GM12878 (cell line): ENCODE results near the gene LST1. TPM values are rescaled to one million over a fixed set of nuclear protein-coding genes. Genes with fewer than 3 reads are reported as not detected.

Experiments
- CBX5 ChIP-seq: sonication (generic); IDR thresholded peaks from 2 replicates; pipeline ENCODE4 v1.6.1; 2016; ENCODE audit warnings: low read depth, moderate library complexity, mild to moderate bottlenecking, inconsistent platforms
- CHD1 ChIP-seq: IDR thresholded peaks from 2 replicates; pipeline ENCODE4 v1.6.1; 2012; ENCODE audit warnings: low read depth, low read length, improper control_type of control experiment
- CREM ChIP-seq: IDR thresholded peaks from 2 replicates; pipeline ENCODE4 v1.6.1; 2014; ENCODE audit warnings: antibody characterized with exemption, low read depth
- CTCF ChIP-seq, 3 experiments: IDR thresholded peaks in 2 of 3; conservative IDR thresholded peaks in 1 of 3; 2 replicates each; pipeline ENCODE4 v1.5.1; 2011; ENCODE audit warnings: low read depth in 3 of 3, low read length in 3 of 3, mild to moderate bottlenecking in 3 of 3, control low read depth in 2 of 3, moderate library complexity in 2 of 3, inconsistent platforms in 1 of 3, mixed read lengths in 1 of 3; ENCODE audit not compliant: control insufficient read depth in 2 of 3, insufficient read depth in 1 of 3; ENCODE audit errors: extremely low read depth in 1 of 3
- DPF2 ChIP-seq: fragments of 450-650 bp; IDR thresholded peaks from 2 replicates; pipeline ENCODE4 v1.6.1; 2017; ENCODE audit warnings: mild to moderate bottlenecking
- EP300 ChIP-seq, 2 experiments: fragments of 150-350 bp in 1 of 2; IDR thresholded peaks; 2 replicates each; pipeline ENCODE4 v1.6.1; 2011 to 2012; ENCODE audit warnings: low read depth in 2 of 2, low read length in 2 of 2, borderline replicate concordance in 1 of 2, improper control_type of control experiment in 1 of 2, inconsistent platforms in 1 of 2; ENCODE audit not compliant: control insufficient read depth in 1 of 2
- ETV6 ChIP-seq, 2 experiments: fragments of 450-650 bp in 1 of 2; IDR thresholded peaks in 1 of 2; conservative IDR thresholded peaks in 1 of 2; 2 replicates each; pipeline ENCODE4 v1.6.1; 2014; ENCODE audit warnings: antibody characterized with exemption in 1 of 2, borderline replicate concordance in 1 of 2, low read depth in 1 of 2, mild to moderate bottlenecking in 1 of 2, moderate library complexity in 1 of 2
- HCFC1 ChIP-seq: fragments of 150-350 bp; IDR thresholded peaks from 2 replicates; pipeline ENCODE4 v1.6.1; 2014; ENCODE audit warnings: low read length
- JUNB ChIP-seq: IDR thresholded peaks from 2 replicates; pipeline ENCODE4 v1.6.1; 2016; ENCODE audit warnings: antibody characterized with exemption, mild to moderate bottlenecking
- JUND ChIP-seq: IDR thresholded peaks from 2 replicates; pipeline ENCODE4 v1.6.1; 2012; ENCODE audit warnings: low read depth, mild to moderate bottlenecking, low read length, improper control_type of control experiment, moderate library complexity
- LARP7 ChIP-seq: fragments of 450-650 bp; IDR thresholded peaks from 2 replicates; pipeline ENCODE4 v1.6.1; 2017; ENCODE audit warnings: mild to moderate bottlenecking
- NFIC ChIP-seq: IDR thresholded peaks from 2 replicates; pipeline ENCODE4 v1.6.1; 2012; ENCODE audit warnings: low read depth, mild to moderate bottlenecking, inconsistent platforms, low read length, moderate library complexity
- NFXL1 ChIP-seq: fragments of 450-650 bp; IDR thresholded peaks from 2 replicates; pipeline ENCODE4 v1.6.1; 2017; ENCODE audit warnings: antibody characterized with exemption, mild to moderate bottlenecking, borderline replicate concordance
- PAX5 ChIP-seq: IDR thresholded peaks from 2 replicates; pipeline ENCODE4 v1.6.1; 2011; ENCODE audit warnings: low read depth, low read length, borderline replicate concordance
- SIN3A ChIP-seq: IDR thresholded peaks from 2 replicates; pipeline ENCODE4 v1.6.1; 2012; ENCODE audit warnings: low read depth, low read length, improper control_type of control experiment
- SMAD1 ChIP-seq: fragments of 450-650 bp; IDR thresholded peaks from 2 replicates; pipeline ENCODE4 v1.6.1; 2018; ENCODE audit warnings: mild to moderate bottlenecking, low read depth; ENCODE audit not compliant: partially characterized antibody
- SREBF2 ChIP-seq: IDR thresholded peaks from 2 replicates; pipeline ENCODE4 v1.6.1; 2012; ENCODE audit warnings: mild to moderate bottlenecking, low read length
- YBX1 ChIP-seq: fragments of 450-650 bp; IDR thresholded peaks from 2 replicates; pipeline ENCODE4 v1.6.1; 2016; ENCODE audit warnings: antibody characterized with exemption
- ZBTB11 ChIP-seq: fragments of 450-650 bp; formaldehyde crosslinking; IDR thresholded peaks from 2 replicates; pipeline ENCODE4 v1.5.0; 2022; ENCODE audit warnings: mild to moderate bottlenecking, missing genetic modification characterization
- ZNF592 ChIP-seq: fragments of 450-650 bp; IDR thresholded peaks from 2 replicates; pipeline ENCODE4 v1.6.1; 2017; ENCODE audit warnings: mild to moderate bottlenecking, moderate library complexity
- ZZZ3 ChIP-seq: IDR thresholded peaks from 2 replicates; pipeline ENCODE4 v1.6.1; 2011; ENCODE audit warnings: low read depth; ENCODE audit not compliant: control insufficient read depth, insufficient read length
- polyA plus RNA-seq, 11 experiments: library from polyadenylated mRNA; depleted of rRNA in 4 of 11; unstranded in 6 of 11; stranded (reverse) in 5 of 11; fragments of >200 nt; fragmentation: Nextera tagmentation in 4 of 11; fragmentation: Illumina TruSeq in 1 of 11; extraction: Ambion mirVana in 4 of 11; extraction: Trizol in 1 of 11; gene quantifications; 1 replicate in 1 of 11; 2 replicates in 10 of 11; pipeline versions ENCODE4 v1.2.1 to v1.2.3, GENCODE V29; 2011 to 2016; ENCODE audit warnings: inconsistent platforms in 2 of 11, missing spikeins in 2 of 11, low read depth in 1 of 11
- total RNA-seq, 4 experiments: library from RNA; depleted of rRNA in 3 of 4; stranded (reverse); fragments of >200 nt in 3 of 4; fragmentation: Illumina TruSeq in 1 of 4; extraction: Trizol in 1 of 4; gene quantifications; 2 replicates each; pipeline versions ENCODE4 v1.2.1 to v1.2.3, GENCODE V29; 2013 to 2021

The LST1 gene
- total and polyA plus RNA-seq, 10 of the 15 experiments (the other 5 are each of a cell fraction or from before 2014, with no cell fraction given), result 4.1 to 35.5 (median 16.4) TPM

DNA sequence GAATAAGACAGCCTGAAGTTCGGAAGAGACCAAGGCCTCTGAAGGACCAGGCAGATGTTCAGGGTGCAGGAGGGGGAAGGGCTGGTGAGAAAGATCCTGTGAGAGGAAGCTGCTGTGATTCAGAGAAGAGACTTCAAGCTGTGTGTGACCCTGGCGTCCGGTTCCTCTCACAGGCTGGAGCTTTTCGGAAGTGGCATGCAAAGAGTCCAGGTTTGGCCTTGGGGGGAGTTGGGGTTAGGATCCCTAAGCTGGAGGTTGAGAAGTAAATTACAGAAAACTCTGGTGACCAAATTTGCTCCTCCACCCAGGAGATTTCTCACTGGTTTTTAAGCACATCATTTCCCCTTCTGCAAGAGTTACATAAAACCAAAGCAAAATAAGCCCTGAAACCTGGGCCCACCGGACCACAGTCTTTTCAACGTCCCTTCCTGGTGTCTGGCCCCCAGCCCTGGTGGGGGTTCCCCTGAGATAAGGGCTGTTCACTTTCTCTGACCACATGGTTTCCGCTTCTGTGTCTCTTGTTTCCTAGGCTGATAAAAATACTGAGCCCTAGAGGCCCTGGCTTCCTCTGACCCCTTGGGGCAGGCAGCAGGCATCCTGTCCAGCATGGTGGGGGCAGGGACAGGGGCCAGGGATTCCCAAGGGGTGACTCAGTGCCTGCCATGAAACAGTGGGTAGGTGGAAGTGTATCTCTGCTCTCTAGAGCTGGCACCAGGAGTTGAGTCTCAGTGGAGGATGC, 25.9 kb upstream of the LST1 start (continued):
- no peak for TF ChIP-seq ZNF592
- TF ChIP-seq CHD1, result no peak
- TF ChIP-seq CBX5, result no peak
- no peak for TF ChIP-seq LARP7
- no peak for TF ChIP-seq JUND
- TF ChIP-seq PAX5, result peak; percentile 85; the same call in 1 of the 2 replicates
- TF ChIP-seq CREM, result peak; percentile 78; the same call in 1 of the 2 replicates
- 0 out of 4 replicates have a peak, but pooled peaks of 1 of the 2 experiments have one; percentile 42 for TF ChIP-seq EP300 (IDR thresholded peaks at IDR 0.05; ENCODE audit: borderline replicate concordance in 1 of 2, control insufficient read depth in 1 of 2, low read depth in 2 of 2, low read length in 2 of 2)
- no peak for TF ChIP-seq ZBTB11
- TF ChIP-seq YBX1, result no peak
- TF ChIP-seq DPF2, result peak; percentile 78
- TF ChIP-seq ETV6 (conservative IDR thresholded peaks at IDR 0.05 in 1 of 2, IDR thresholded peaks at IDR 0.05 in 1 of 2; ENCODE audit: borderline replicate concordance in 1 of 2, low read depth in 1 of 2), result peak in 1 of 2 experiments; percentile 99; a peak in 2 of 4 replicates
- TF ChIP-seq HCFC1, result no peak
- no peak; the same call in 1 of the 2 replicates for TF ChIP-seq SIN3A
- no peak for TF ChIP-seq SREBF2
- 0 out of 6 replicates have a peak, but pooled peaks of 1 of the 3 experiments have one; percentile 2 for TF ChIP-seq CTCF (IDR thresholded peaks at IDR 0.05 in 2 of 3, conservative IDR thresholded peaks at IDR 0.05 in 1 of 3; ENCODE audit: control insufficient read depth in 2 of 3, extremely low read depth in 1 of 3, insufficient read depth in 1 of 3, low read depth in 3 of 3, low read length in 3 of 3)
- no peak for TF ChIP-seq NFXL1
- TF ChIP-seq ZZZ3, result no peak
- TF ChIP-seq NFIC, result peak; percentile 91
- TF ChIP-seq JUNB, result peak; percentile 66
- TF ChIP-seq SMAD1, result no peak
